ELF-1 (cell line): ENCODE results near the gene MTHFD2.

Experiments used
- DNase-seq: peaks from one replicate; pipeline ENCODE4 v3.0.0-alpha.2; 2016; ENCODE audit warnings: low read depth, low spot score

The MTHFD2 gene

DNA sequence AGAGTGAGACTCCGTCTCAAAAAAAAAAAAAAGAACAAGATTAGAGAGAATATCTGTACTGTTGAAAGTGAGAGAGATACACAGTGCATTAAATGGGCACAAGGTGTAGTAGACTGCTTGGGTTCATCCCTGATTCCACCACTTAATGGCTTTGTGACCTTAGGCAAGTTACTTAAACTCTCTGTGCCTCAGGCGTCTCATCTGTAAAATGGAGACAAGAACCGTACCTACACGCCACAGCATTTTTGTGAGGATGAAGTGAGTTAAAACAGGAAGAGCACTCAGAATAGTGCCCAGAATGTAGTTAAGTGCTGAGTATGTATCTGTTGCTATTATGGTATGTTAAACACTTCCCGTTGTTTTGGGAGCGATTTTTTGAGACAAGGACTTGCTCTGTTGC lies 64.3 kb downstream of the MTHFD2 start:
- no peak for DNase-seq

DNA sequence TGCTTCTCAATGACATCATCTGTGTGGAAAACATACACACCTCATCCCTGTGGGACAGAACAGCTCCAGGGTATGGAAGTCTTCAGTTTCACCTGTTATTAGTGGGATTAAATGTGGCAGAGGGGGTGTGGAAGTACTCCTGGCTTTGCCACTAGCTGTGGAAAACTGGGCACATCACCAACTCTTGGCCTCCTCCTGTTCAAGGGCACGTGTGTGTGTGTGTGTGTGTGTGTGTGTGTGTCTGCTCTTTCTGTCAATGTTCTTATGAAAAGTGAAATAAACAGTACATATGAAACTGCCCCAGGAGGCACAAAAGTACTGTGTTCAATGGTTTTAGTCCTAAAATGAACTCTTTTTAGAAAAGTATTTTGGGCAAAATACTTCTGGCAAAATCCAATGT lies 65.9 kb downstream of the MTHFD2 start:
- DNase-seq: no peak

GRCh38 chr2:74267068-74267467 lies 68.7 kb downstream of the MTHFD2 start:
- no peak for DNase-seq
